ENCODE results near the gene OR9A2.

OR9A2 gene

DNA sequence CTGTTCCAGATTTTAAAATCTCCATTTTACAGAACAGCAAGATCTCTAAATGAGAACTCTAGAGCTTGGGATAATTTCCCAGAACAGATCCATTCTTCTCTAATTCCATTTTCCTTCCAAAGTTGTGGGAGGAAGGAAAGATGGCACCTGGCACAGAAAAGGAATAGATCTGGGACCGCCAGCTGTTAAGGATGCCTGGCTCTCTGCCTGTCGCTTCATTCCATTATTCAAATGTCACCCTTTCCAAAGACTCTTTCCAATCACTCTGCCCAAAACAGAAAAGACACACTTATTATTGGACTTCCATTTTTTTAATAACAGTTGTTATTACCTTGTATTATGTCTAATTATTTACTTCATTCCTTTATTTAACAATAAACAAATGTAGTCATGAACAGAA lies 751 bp upstream of the OR9A2 start:
- Histone ChIP-seq H3K36me3 (replicated peaks; ENCODE audit: low read depth, low read length) (no peaks in the 10 kb centered on the region), H3K4me3 (ENCODE audit: low read length) (no peak overlapping the region), H2AFZ (ENCODE audit: low read depth, low read length) (no peak overlapping the region), H3K9me3 (ENCODE audit: insufficient read depth, low read length) (no peaks in the 10 kb centered on the region), H3K9ac (ENCODE audit: low read length) (no peak overlapping the region), H3K4me2 (ENCODE audit: low read length) (no peak overlapping the region), H4K20me1 (ENCODE audit: insufficient read depth, low read length) (no peaks in the 10 kb centered on the region), H3K79me2 (ENCODE audit: low read length) (no peaks in the 10 kb centered on the region), H3K27ac (ENCODE audit: low read length) (no peak overlapping the region), H3K27me3 (ENCODE audit: low read depth, low read length) (0 out of 2 replicates have a peak, but pooled peaks cover 6% of the 10 kb centered on the region), H3K4me1 (ENCODE audit: low read length) (no peaks in the 10 kb centered on the region; the same call in 1 of the 2 replicates)
- TF ChIP-seq, protein P1, sequence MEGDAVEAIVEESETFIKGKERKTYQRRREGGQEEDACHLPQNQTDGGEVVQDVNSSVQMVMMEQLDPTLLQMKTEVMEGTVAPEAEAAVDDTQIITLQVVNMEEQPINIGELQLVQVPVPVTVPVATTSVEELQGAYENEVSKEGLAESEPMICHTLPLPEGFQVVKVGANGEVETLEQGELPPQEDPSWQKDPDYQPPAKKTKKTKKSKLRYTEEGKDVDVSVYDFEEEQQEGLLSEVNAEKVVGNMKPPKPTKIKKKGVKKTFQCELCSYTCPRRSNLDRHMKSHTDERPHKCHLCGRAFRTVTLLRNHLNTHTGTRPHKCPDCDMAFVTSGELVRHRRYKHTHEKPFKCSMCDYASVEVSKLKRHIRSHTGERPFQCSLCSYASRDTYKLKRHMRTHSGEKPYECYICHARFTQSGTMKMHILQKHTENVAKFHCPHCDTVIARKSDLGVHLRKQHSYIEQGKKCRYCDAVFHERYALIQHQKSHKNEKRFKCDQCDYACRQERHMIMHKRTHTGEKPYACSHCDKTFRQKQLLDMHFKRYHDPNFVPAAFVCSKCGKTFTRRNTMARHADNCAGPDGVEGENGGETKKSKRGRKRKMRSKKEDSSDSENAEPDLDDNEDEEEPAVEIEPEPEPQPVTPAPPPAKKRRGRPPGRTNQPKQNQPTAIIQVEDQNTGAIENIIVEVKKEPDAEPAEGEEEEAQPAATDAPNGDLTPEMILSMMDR (IDR thresholded peaks at IDR 0.05; ENCODE audit: low read depth, low read length) = no peak
- no peak for TF ChIP-seq EZH2phosphoT487 (IDR thresholded peaks at IDR 0.05; ENCODE audit: low read depth)

DNA sequence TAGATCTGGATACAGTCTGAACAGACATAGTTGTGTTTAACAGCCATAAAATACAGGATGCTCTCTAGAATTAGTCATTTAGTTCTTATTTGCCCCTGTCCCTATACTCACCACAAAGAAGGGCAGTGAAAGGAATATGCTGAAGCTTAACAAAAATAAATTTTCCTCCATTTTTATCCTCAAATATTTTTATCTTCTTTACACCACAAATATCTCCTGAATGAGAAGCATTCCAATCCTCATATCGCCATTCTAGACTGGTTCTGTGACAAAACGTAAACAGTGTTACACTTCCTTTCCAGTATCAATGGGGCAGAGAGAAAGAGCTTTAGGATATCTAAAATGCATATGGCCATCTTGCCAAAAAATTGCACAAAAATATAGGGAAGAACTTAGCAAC lies 1.6 kb downstream of the OR9A2 start:
- Histone ChIP-seq H3K27ac (ENCODE audit: low read length) (no peak overlapping the region), H4K20me1 (ENCODE audit: insufficient read depth, low read length) (no peaks in the 10 kb centered on the region), H2AFZ (ENCODE audit: low read depth, low read length) (no peak overlapping the region), H3K9ac (ENCODE audit: low read length) (no peak overlapping the region), H3K79me2 (ENCODE audit: low read length) (no peaks in the 10 kb centered on the region), H3K4me2 (ENCODE audit: low read length) (no peak overlapping the region), H3K4me3 (ENCODE audit: low read length) (no peak overlapping the region), H3K9me3 (ENCODE audit: insufficient read depth, low read length) (no peaks in the 10 kb centered on the region), H3K36me3 (replicated peaks; ENCODE audit: low read depth, low read length) (no peaks in the 10 kb centered on the region), H3K27me3 (ENCODE audit: low read depth, low read length) (0 out of 2 replicates have a peak, but pooled peaks cover 6% of the 10 kb centered on the region), H3K4me1 (ENCODE audit: low read length) (no peaks in the 10 kb centered on the region; the same call in 1 of the 2 replicates)
- TF ChIP-seq EZH2phosphoT487 (IDR thresholded peaks at IDR 0.05; ENCODE audit: low read depth) = no peak
- TF ChIP-seq, protein P1 (IDR thresholded peaks at IDR 0.05; ENCODE audit: low read depth, low read length) = no peak

DNA sequence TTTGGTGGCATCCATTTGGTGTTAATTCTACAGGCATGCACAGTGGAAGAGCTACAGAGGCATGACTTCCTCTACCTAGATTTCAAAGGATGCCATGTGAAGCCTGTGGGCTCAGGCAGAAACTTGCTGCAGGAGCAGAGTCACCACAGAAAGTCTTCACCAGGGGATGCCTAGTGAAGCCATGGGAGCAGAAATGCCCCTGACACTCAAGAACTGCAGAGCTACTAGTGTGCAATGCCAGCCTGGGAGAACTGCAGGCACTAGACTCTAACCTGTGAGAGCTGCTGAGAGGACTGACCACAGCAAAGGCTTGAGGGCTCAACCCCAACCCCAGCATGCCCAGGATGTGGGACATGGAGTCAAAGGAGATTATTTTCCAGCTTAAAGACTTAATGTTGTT lies 3.9 kb downstream of the OR9A2 start:
- TF ChIP-seq, protein P1 (IDR thresholded peaks at IDR 0.05; ENCODE audit: low read depth, low read length) = no peak
- no peak for TF ChIP-seq EZH2phosphoT487 (IDR thresholded peaks at IDR 0.05; ENCODE audit: low read depth)
- Histone ChIP-seq H3K9ac (ENCODE audit: low read length) (no peak overlapping the region), H2AFZ (ENCODE audit: low read depth, low read length) (no peak overlapping the region), H3K27me3 (ENCODE audit: low read depth, low read length) (no peaks in the 10 kb centered on the region), H3K9me3 (ENCODE audit: insufficient read depth, low read length) (0 out of 2 replicates have a peak, but pooled peaks cover 2% of the 10 kb centered on the region), H3K79me2 (ENCODE audit: low read length) (no peaks in the 10 kb centered on the region), H3K4me2 (ENCODE audit: low read length) (no peak overlapping the region), H3K4me1 (ENCODE audit: low read length) (no peaks in the 10 kb centered on the region; the same call in 1 of the 2 replicates), H3K36me3 (replicated peaks; ENCODE audit: low read depth, low read length) (no peaks in the 10 kb centered on the region), H3K27ac (ENCODE audit: low read length) (no peak overlapping the region), H3K4me3 (ENCODE audit: low read length) (no peak overlapping the region), H4K20me1 (ENCODE audit: insufficient read depth, low read length) (no peaks in the 10 kb centered on the region)

- TF ChIP-seq, protein P1 (IDR thresholded peaks at IDR 0.05; ENCODE audit: low read depth, low read length) = no peak
- no peak for TF ChIP-seq EZH2phosphoT487 (IDR thresholded peaks at IDR 0.05; ENCODE audit: low read depth)
- no peaks in the 10 kb centered on the region for H3K36me3 ChIP-seq (replicated peaks; ENCODE audit: low read depth, low read length)
- H3K27ac ChIP-seq (ENCODE audit: low read length) = no peak overlapping the region
Measured at GRCh38 chr7:143018931-143019330, 8.0 kb downstream of the OR9A2 start.

More at GRCh38 chr7:143018931-143019330, 8.0 kb downstream of the OR9A2 start:
- H3K27me3 ChIP-seq (ENCODE audit: low read depth, low read length) = no peaks in the 10 kb centered on the region
- H3K79me2 ChIP-seq (ENCODE audit: low read length) = no peaks in the 10 kb centered on the region
- no peak overlapping the region for H3K4me3 ChIP-seq (ENCODE audit: low read length)
- 0 out of 2 replicates have a peak, but pooled peaks cover 2% of the 10 kb centered on the region for H3K9me3 ChIP-seq (ENCODE audit: insufficient read depth, low read length)
- no peak overlapping the region for H3K4me2 ChIP-seq (ENCODE audit: low read length)
- H3K4me1 ChIP-seq (ENCODE audit: low read length) = peaks cover 35% of the 10 kb centered on the region
- no peak overlapping the region for H3K9ac ChIP-seq (ENCODE audit: low read length)
- no peaks in the 10 kb centered on the region for H4K20me1 ChIP-seq (ENCODE audit: insufficient read depth, low read length)
- H2AFZ ChIP-seq (ENCODE audit: low read depth, low read length) = no peak overlapping the region

All from OCI-LY3 (cell line).